ENCODE measurements around the gene MEX3C. TPM values are rescaled to one million over a fixed set of nuclear protein-coding genes. Genes with fewer than 3 reads are reported as not detected.

MEX3C gene
- total RNA-seq, 1 donor from 2014 or later = 30.2 TPM

DNA sequence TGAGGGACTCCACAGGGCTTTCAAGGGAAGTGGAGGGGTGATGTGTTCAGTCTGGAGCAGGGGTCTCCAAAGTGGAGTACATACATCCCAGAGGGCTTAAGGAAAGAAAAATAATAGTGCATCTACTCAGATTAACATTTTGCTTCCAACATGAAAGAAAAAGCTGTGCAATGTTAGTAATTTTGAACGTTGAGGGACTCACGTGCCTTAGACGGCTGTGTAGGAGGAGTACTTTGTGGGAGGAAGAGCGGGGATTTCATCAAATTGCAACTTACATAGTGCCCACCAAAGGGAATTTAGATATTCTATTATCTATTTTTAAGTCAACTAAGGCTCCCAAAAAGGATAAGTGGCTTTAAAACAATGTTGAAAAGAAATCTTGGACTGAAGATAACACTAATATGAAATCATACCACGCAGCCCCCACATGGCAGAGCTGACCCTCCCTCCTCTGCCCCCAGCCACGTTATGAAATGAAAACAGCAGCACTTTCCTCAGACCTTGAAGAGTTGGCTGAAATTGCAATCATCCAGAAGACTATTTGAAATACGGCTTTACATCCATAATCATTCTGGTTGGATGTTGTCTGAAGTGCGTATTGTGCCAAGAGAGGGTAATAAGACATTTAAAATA lies 42.9 kb downstream of the MEX3C start:
- no peak for DNase-seq (ENCODE audit: low read depth in 2 of 2)

DNA sequence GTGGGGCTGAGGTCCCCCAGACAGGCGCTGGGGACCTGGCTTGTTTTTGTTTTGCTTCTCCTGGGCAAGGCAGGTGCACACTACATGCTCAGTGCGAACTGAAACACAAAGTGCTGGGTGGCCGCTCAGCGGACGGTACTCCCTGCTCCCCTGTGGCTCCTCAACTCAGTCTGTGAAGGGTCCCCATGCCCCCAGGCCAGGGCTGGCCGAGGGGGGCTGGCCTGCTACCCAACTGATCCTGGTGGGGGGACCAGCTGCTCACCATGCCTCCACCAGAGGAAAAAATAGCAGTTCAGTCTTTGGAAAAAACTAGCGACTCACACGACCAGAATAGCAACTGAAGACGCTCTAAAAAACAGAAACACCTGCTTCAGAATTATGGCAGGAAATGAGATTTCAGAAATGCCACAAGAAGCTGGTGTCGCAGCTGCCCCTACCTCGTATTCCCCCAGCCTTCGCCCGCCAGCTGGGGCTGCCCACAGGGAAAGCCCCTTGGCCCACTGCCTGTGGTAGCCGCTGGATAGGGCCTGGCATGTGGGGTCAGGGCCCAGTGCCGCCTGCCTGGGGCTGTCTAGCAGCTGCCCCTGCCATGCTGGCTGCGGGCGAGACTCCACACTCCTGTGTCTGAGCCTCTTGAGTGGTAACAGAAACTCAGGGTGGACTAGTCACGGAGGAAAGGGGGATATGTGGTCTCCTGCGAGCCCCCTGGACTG lies 43.7 kb downstream of the MEX3C start:
- no peak for DNase-seq (ENCODE audit: low read depth in 2 of 2)

DNA sequence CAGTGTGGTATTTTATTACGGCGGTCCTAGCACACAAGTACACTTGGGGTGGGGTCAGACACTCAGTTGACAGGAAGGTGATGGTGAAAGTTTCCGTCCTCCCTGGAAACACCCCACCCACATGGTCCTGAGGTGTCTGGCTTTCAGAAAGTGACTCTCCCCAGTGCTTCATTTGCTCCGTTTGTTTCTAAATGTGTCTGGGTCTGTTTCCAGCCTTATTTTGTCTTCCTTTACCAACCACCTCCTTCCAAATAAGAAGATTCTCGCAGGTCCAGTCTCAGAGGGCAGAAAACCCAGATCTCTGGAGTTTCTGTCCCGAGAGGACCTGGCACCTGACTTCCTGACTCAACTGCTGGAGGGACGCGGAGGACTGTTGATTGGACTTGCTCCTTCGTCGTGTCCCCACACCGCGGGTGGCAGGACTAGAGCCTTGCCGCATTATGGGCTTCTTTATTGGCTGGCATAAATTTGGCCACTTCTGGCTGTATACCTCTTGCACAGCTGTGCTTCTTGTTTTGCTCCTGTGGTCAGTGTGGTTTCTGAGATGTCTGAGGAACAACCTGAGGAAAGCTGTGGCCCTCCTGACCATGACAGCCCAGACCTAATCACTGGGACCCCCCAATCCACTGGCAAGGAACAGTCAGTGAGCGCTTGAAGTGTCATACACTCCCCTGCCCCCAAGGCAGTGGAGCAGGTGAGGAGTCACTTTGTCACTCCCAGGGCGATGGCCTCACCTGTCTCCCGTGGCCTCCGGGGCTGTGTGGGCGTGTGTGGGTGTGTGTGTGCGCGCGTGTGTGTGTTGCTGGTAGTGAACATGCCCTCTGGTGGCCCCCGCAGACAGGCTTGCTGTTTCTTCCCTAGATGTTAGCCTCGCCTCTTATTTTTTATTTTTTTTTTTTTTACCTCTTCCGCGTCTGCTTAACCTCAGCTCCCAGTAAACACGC lies 45.6 kb downstream of the MEX3C start:
- no peak for DNase-seq (ENCODE audit: low read depth in 2 of 2)

DNA sequence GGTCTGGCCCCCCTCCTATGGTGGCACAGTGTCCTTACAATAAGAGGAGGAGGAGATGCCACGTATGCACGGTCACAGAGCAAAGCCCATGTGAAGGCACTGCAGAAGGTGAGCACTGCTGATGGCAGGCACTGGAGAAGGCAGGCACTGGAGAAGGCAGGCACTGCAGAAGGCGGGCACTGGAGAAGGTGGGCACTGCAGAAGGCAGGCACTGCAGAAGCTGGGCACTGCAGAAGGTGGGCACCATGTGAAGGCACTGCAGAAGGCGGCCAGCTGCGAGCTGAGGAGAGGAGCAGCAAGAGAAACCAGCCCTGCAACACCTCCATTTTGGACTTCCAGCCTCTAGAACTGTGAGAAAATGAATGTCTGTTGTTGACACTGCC lies 46.3 kb downstream of the MEX3C start:
- no peak for DNase-seq (ENCODE audit: low read depth in 2 of 2)

DNA sequence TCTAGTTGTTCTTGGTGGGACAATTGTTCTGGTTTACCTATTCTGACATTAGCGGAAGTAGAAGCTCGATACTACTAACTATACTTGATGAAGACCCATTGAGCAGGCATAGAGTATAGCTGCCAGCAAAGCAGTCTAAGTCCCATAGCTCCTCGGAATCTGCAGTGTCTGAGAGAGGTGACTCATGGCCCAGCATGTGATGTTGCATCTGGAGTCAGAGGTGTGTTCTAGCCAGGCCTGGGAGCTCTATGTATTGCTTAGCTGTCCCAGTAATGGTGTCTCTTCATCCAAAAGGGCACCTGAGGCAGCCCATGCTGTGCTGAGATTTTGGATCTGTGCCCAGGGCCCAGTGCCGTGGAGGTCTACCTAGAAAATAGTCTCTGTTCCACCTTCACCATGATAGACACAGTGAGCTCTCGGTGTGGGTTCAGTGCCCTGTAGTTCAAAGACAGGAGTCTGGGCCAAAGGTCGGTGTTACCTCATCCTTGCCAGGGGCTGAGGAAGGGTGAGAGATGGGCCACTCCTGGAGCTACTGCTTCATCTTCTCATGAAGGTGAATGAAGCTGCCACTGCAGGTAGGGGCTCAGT lies 47.3 kb downstream of the MEX3C start:
- DNase-seq (ENCODE audit: low read depth in 2 of 2) = no peak

DNA sequence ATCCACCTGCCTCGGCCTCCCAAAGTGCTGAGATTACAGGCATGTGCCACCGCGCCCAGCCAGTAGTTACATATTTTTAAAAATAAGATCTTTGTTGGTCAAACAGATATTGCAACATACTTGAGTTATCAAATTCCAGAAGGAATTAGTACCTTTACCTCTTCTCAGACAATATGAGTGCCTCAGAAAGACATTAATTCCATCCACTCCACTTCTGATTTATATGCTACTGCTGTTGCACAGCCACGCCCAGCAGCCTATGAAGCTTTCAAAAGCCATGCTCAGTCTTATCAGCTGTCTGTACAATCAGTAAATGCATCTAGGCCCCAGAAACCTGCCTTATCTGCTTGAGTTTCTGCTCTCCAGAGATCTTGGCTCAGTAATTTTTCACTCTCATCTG lies 47.8 kb downstream of the MEX3C start:
- DNase-seq (ENCODE audit: low read depth in 2 of 2) = no peak

DNA sequence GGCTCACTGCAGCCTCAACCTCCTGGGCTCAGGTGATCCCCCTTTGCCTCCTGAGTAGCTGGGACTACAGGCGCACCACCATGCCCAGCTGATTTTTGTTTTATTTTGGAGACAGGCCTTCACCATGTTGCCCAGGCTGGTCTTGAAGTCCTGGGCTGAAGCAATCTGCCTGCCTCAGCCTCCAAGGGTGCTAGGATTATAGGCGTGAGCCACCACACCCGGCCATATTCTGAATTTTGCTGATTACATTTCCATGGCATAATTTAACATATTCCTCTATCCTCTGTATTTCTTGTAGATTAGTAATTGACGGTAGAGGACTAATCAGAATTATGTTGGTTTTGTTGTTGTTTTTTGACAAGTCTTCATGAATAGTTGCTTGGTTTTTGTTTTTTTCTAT lies 50.6 kb downstream of the MEX3C start:
- DNase-seq (ENCODE audit: low read depth in 2 of 2) = no peak

DNA sequence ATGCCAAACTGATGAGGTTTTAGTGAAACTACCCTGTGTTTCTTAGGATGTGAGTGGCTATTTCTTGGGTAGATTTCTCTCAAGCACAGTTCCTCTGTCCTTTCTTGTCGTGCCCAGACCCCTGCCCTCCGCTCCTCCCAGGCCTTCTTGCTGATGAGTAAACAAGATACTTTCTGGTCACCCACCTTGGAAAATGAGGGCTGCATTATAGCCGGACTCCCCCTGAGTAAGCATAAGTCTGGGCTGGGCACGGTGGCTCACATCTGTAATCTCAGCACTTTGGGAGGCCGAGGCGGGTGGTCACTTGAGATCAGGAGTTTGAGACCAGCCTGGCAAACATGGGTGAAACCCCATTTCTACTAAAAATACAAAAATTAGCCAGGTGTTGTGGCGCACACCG lies 58.5 kb downstream of the MEX3C start:
- DNase-seq (ENCODE audit: low read depth in 2 of 2) = no peak

DNA sequence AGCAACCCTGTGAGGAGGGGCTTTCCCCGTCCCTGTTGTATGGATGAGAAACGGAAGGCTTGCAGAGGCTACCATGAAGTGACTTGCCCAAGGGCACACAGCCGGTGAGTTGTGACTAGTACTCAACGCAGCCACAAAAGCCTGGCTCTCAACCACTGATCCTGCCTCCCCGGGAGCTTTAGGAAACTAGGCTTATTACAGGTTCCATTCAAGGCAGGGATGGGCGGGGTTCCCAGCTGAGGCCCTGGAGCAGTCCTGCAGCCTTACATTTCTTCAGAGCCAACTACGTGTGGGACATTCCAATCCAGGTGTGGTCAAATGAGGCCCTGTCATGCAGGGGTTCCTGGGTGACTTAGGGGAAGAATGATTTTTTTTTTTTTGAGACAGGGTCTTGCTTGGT lies 59.6 kb downstream of the MEX3C start:
- DNase-seq (ENCODE audit: low read depth in 2 of 2) = no peak

DNA sequence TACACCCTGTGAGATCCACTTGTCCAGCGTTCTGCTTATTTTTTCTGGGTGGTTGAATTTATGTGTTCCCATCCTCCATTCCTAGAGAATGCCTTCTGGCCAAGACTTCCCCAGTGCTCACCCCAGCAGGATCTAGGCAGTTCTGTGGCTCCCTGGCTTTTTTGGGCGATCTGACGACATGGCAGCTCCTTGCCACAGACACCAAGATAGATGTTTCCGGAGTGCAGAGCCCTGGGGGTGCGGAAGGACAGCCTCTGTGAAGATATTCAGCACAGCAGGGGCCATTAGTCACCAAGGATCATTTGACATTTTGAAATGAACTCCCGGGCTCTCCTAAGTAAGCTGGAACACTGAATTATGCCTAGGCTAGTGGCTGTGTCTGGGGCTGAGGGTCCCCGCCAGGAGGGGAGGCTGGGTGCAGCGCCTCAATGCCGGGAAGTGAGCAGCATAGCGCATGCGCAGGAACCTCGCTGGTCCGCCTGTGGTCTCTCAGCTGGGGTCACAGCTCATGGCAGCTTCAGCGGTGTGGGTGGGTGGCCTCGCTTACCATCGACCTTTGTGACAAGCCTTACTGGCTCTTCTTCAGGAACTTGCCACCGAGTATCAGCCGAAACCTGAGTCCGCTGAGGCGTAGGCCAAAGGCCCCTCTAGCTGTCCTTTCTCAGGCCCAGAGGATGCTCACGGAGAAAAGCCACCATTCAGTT lies 60.3 kb downstream of the MEX3C start:
- no peak for DNase-seq (ENCODE audit: low read depth in 2 of 2)

DNA sequence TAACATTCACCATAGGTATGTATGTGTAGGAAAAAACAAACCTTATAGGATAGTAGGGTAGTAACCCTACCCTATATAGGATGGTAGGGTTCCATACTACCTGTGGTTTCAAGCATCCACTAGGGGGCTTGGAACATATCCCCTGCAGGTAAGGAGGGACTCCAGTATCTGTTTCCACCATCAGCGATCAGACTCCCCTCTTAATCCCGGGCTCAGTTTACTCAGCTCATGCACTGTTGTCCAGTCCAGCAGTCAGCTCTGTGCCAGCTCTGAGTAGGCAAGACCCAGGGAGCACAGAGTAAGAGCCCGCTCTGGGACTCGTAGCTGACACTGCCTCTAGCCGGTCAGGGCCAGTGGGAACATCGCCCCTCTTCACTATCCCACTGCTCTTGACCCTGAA lies 61.7 kb downstream of the MEX3C start:
- no peak for DNase-seq (ENCODE audit: low read depth in 2 of 2)

DNA sequence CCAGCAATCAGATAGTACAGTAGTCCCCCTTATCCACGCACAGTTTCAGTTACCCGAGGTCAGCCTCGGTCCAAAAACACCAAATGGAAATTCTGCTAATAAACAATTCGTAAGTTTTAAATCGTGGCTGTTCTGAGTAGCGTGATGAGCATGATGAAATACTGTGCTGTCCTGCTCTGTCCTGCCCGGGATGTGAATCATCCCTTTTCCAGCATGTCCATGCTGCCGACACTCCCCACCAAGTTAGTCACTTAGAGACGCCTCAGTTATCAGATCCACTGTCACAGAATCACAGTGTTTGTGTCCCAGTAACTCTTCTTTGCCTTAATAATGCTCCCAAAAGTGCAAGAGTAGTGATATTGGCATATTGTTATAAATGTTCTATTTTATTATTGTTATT lies 62.1 kb downstream of the MEX3C start:
- DNase-seq (ENCODE audit: low read depth in 2 of 2) = no peak

DNA sequence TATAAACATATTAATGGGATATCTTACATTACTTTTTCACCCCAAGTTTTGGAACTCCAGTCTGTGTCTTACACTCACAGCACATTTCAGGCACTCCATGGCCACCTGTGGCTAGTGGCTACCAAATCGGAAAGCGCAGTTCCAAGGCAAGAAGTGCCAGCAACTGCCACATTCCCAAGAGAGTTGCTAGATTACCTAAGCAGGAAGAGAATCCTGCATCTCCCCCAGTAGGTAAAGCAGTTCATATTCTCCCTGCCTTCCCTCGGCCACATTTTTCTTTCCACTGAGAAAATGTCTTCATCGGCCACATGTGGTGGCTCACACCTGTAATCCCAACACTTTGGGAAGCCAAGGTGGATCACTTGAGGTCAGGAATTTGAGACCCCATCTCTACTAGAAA lies 62.8 kb downstream of the MEX3C start:
- no peak for DNase-seq (ENCODE audit: low read depth in 2 of 2)

DNA sequence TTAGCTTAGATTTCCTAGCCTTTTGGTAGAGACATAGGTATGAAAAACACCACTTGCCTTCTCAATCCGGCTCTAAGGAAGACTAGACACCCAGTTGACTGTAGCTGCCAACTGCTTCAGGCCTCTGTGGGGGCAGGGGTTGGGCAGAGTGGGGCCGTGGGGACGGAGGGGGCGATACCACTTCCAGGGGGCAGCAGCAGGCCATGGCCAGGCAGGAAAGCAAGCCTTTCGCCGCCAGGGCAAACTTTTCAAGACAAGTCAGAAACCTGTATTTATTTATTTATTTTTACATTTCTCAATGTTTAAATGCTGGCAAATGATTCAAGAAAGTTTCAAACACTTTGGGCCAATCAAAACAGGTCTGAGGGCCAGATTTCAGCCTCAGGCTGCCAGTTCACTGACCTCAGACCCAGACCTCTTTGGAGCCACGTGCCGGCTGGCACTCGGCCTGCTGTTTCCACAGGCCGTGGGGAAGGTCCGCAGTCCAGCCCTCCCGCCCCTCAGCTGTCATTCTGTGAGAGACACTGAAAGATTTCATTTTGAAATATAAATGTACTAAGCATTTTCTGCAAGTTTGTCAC lies 63.8 kb downstream of the MEX3C start:
- DNase-seq (ENCODE audit: low read depth in 2 of 2) = no peak

DNA sequence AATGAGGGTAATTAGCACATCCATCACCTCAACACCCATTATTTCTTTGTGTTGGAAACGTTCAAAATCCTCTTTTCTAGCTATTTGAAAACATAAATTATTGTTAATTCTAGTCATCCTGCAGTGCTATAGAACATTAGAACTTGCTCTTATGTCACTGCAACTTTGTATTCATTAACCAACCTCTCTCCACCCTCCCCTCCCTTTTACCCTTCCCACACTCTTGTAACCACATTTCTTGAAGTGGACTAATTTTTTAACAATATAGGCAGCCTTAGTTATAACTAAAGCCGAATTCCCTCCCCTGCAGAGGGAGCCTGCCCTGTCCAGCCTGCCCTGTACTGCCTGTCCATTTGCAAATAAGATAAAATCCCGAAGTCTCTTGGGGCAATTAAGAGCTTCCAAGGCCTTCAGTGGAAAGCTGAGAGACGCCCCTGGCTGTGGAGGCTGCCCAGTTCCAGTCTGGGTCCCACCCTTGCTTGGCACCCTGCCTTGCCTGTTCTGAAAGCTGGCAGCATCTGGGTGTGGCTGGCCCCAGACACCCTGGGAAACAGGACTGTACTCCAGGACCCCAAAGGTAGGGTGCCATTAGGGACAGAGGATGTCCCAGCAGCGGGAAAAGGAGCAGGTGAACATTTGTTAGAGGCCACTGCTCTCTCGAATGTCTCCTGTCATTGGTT lies 65.1 kb downstream of the MEX3C start:
- DNase-seq (ENCODE audit: low read depth in 2 of 2) = no peak

DNA sequence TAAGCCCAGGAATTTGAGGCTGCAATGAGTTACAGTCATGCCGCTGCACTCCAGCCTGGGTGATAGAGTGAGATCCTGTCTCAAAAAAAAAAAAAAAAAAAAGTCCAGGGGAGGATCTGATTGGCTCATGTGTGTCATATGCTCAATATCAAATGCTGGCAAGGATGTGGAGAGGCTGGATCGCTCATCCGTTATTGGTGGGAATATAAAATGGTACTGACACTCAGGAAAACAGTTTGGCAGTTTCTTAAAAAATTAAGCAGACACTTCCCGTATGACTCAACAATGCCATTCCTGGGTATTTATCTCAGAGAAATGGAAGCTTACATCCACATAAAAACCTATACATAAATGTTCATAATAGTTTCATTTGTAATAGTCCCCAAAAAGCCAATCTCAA lies 68.9 kb downstream of the MEX3C start:
- DNase-seq (ENCODE audit: low read depth in 2 of 2) = peak in 1 of 2 donors; percentile 6

DNA sequence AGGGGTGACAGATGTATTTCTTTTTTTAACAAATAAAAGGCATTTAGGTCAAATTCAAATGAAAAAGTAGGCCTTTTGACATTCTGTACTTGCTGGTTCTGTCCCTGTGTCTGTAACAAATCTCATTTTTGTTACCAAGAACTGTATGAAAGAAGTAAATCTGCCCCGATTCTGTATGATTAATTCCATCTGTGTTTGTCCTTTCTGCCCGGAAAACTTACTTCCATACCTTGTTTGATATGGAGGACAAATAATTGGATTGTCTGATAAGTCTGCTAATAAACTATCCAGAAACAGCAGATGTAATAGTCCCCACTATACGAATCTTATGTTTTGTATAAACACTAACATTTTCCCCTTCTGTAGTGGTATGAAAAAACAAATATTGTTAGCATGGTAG lies 69.8 kb downstream of the MEX3C start:
- DNase-seq (ENCODE audit: low read depth in 2 of 2) = no peak

DNA sequence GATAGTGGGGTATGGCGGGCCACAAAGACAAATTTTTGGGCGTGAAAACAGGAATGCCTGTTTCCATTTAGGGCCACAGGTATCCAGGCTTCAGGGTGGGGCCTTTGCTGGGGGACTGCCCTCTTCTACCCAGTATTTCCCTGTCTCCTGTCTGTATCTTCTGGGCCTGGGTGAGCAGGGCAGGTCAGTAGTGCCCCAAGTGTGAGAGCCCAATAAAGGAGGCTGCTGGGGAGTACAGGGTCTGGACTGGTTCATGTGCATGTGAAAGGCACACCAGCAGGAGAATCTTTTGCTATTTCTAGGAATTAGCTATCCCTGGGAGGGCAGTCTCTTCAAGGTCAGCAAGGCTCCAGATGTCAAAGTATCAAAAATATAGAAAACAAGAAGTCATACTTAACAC lies 71.5 kb downstream of the MEX3C start:
- no peak for DNase-seq (ENCODE audit: low read depth in 2 of 2)

Measured in dermis microvascular lymphatic vessel endothelial cell (primary cell).